ENCODE measurements around the gene SLC35G6. TPM values are rescaled to one million over a fixed set of nuclear protein-coding genes. Genes with fewer than 3 reads are reported as not detected.
"Not testable (repeated sequence)": the region's sequence is repeated elsewhere in the genome, so short reads cannot be mapped to it uniquely, and the experiment has no call there.

SLC35G6 gene
- total RNA-seq, 1 experiment from 2014 or later, result 0.26 TPM

DNA sequence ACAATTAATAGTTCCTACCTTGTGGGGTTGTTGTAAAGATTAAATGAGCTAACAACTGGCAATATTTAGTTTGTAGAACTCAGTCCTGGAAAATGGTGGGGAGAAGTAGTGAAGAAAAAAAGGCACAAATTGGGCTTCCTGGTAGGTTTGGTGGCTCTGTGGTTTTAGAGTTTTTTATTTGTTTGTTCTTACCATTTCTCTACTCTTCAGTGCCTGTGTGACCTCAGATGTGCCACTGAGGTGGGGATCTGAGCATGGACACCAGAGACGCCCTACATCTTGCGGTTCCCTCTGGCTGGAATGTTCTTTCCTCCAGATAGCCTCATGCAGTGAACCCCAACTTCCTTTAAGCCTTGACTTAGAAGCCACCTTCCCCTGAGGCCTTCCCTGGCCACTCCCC, 9.5 kb upstream of the SLC35G6 start (continued):
- TF ChIP-seq AFF4 (CRISPR knock-in tag; IDR thresholded peaks at IDR 0.05; ENCODE audit: borderline replicate concordance) (no peak), ZNF317 (CRISPR knock-in tag; IDR thresholded peaks at IDR 0.05; ENCODE audit: borderline replicate concordance, low read depth) (no peak), E2F1 (CRISPR knock-in tag; IDR thresholded peaks at IDR 0.05) (no peak), ZNF512 (CRISPR knock-in tag; IDR thresholded peaks at IDR 0.05; ENCODE audit: borderline replicate concordance) (no peak), HMGXB4 (CRISPR knock-in tag; IDR thresholded peaks at IDR 0.05) (no peak)
- TF ChIP-seq, protein P1, sequence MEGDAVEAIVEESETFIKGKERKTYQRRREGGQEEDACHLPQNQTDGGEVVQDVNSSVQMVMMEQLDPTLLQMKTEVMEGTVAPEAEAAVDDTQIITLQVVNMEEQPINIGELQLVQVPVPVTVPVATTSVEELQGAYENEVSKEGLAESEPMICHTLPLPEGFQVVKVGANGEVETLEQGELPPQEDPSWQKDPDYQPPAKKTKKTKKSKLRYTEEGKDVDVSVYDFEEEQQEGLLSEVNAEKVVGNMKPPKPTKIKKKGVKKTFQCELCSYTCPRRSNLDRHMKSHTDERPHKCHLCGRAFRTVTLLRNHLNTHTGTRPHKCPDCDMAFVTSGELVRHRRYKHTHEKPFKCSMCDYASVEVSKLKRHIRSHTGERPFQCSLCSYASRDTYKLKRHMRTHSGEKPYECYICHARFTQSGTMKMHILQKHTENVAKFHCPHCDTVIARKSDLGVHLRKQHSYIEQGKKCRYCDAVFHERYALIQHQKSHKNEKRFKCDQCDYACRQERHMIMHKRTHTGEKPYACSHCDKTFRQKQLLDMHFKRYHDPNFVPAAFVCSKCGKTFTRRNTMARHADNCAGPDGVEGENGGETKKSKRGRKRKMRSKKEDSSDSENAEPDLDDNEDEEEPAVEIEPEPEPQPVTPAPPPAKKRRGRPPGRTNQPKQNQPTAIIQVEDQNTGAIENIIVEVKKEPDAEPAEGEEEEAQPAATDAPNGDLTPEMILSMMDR (IDR thresholded peaks at IDR 0.05), result no peak

GRCh38 chr17:7474767-7475166, 6.5 kb upstream of the SLC35G6 start:
- peaks cover 24% of the 10 kb centered on the region for H3K4me1 Mint-ChIP-seq
- DNase-seq (ENCODE audit: low spot score); H3K27me3 Mint-ChIP-seq (ENCODE audit: low read depth); ATAC-seq; H3K27ac Mint-ChIP-seq; H3K36me3 Mint-ChIP-seq; H3K9me3 Mint-ChIP-seq; H3K4me3 Mint-ChIP-seq: not testable (repeated sequence)
- POLR2A ChIA-PET, result interaction anchor here (0.7 kb wide), 2 partner anchors 16 to 33 kb away, joined by 3 to 4 read pairs; no protein-coding TSS in a partner anchor
- CTCF ChIA-PET, result interaction anchor here (0.7 to 2.7 kb wide), 2 partner anchors 40 to 86 kb away, joined by 6 to 11 read pairs; no protein-coding TSS in a partner anchor

- Mint-ChIP-seq H3K4me3 (no peak overlapping the region), H3K9me3 (no peaks in the 10 kb centered on the region), H3K27ac (no peak overlapping the region; the same call in 1 of the 2 replicates), H3K36me3 (no peaks in the 10 kb centered on the region), H3K4me1 (peaks cover 32% of the 10 kb centered on the region), H3K27me3 (ENCODE audit: low read depth) (no peaks in the 10 kb centered on the region)
- ATAC-seq (no peak), DNase-seq (ENCODE audit: low spot score) (no peak)
- ChIA-PET POLR2A (interaction anchor here (1.5 kb wide), 1 partner anchor 30 kb away, joined by 3 read pairs; no protein-coding TSS in a partner anchor), CTCF (interaction anchor here (0.6 to 5.3 kb wide), 6 partner anchors 35 to 120 kb away, joined by 3 to 27 read pairs (median 5); partner anchors contain the start of gene TMEM102)
- TF ChIP-seq, protein P2, sequence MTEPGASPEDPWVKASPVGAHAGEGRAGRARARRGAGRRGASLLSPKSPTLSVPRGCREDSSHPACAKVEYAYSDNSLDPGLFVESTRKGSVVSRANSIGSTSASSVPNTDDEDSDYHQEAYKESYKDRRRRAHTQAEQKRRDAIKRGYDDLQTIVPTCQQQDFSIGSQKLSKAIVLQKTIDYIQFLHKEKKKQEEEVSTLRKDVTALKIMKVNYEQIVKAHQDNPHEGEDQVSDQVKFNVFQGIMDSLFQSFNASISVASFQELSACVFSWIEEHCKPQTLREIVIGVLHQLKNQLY (CRISPR knock-in tag; IDR thresholded peaks at IDR 0.05), result no peak
- no peak for TF ChIP-seq PRRX2 (CRISPR knock-in tag; IDR thresholded peaks at IDR 0.05)
- TF ChIP-seq, protein P3, sequence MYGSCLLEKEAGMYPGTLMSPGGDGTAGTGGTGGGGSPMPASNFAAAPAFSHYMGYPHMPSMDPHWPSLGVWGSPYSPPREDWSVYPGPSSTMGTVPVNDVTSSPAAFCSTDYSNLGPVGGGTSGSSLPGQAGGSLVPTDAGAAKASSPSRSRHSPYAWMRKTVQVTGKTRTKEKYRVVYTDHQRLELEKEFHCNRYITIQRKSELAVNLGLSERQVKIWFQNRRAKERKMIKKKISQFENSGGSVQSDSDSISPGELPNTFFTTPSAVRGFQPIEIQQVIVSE (CRISPR knock-in tag; IDR thresholded peaks at IDR 0.05; ENCODE audit: borderline replicate concordance), result no peak
- TF ChIP-seq FOXK1 (CRISPR knock-in tag; IDR thresholded peaks at IDR 0.05), result no peak
- TF ChIP-seq JAZF1 (CRISPR knock-in tag; IDR thresholded peaks at IDR 0.05), result no peak
- no peak for TF ChIP-seq NFYB (CRISPR knock-in tag; conservative IDR thresholded peaks at IDR 0.05; ENCODE audit: low read depth)
- TF ChIP-seq TEAD1 (CRISPR knock-in tag; IDR thresholded peaks at IDR 0.05), result no peak
- TF ChIP-seq, protein P1 (IDR thresholded peaks at IDR 0.05), result no peak
- TF ChIP-seq ZNF317 (CRISPR knock-in tag; IDR thresholded peaks at IDR 0.05; ENCODE audit: borderline replicate concordance, low read depth), result no peak
- no peak for TF ChIP-seq FOXJ3 (CRISPR knock-in tag; IDR thresholded peaks at IDR 0.05; ENCODE audit: borderline replicate concordance)
Observed at GRCh38 chr17:7475764-7476422, 5.4 kb upstream of the SLC35G6 start.

All from WTC11 (cell line).